NCI-H128 (cell line): ENCODE results near the gene SANBR.
"Not testable (repeated sequence)": the region's sequence is repeated elsewhere in the genome, so short reads cannot be mapped to it uniquely, and the experiment has no call there.

Experiments
- DNase-seq: peaks from one replicate; lab custom pipeline; 2025; ENCODE audit not compliant: unreplicated experiment; lab: John Stamatoyannopoulos, UW

The SANBR gene

DNA sequence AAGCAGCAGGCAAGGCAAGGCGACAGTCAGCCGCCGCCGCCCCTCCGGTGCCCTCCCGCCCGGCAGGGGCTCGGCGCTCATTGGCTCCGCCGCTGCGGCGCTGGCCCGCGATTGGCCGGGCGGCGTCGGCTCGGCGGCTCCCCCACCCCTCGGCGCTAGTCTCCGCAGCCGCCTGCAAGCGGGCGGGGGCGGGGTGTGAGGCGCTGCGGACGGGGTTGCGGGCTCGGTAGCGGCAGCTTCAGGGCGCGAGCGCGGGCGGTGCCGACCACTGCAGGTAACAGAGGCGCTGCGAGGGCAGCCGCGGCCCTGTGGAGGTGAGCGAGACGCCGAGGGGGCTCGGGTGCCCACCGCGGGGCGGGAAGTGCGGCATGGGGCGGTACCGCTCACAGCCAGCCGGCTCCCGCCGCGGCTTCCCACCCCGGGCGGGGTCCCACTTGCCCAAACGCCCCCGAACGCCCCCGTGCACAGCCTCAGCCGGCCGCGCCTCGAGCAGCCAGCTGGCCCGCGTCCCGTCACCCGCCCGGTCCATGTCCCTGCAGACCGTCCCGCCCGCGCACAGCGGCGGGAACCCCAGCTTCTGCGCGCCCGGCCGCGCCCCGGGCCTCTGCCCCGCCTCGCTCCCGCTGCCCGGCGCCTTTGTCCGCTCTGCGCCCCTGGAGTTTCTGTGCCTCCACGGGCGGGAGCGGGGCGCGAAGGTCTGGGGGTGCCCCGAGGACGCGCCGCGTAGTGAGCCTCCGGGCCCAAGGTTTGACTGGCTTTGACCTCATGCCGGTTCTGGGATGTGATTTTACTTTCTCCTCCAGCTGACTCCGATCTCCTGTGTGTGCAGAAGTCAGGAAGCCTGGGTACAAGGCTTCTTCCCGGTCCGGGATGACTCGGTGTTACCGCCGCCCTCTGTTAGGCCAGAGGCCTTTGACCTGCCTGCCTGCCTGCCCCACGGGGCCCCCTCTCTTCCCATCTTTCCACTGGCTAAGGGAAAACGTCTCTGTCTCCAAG lies at the start of gene SANBR:
TSS of gene SANBR (plus strand) at position 158 of the 996 bp plus-strand sequence. CDS start 4,480 bp downstream, outside the sequence.
- DNase-seq = peak; percentile 79

DNA sequence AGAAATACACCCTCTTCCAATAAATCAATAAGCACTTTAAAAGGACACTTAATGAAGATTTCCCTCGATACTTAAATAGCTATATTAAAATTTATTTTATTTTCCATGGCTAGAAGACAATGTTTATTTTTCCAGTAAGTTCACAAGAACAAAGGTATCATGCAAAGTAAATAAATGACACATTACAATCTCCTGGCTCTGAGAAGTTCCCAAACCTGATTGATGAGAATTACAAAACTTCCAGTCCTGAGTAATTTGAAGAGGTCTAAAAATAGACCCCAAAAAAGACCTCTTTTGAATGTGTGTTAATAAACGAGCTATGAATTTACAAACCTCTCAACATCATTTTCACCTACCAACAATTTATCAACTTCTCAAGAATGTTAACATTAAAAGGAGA lies 49.7 kb upstream of the SANBR start:
- DNase-seq = no peak

DNA sequence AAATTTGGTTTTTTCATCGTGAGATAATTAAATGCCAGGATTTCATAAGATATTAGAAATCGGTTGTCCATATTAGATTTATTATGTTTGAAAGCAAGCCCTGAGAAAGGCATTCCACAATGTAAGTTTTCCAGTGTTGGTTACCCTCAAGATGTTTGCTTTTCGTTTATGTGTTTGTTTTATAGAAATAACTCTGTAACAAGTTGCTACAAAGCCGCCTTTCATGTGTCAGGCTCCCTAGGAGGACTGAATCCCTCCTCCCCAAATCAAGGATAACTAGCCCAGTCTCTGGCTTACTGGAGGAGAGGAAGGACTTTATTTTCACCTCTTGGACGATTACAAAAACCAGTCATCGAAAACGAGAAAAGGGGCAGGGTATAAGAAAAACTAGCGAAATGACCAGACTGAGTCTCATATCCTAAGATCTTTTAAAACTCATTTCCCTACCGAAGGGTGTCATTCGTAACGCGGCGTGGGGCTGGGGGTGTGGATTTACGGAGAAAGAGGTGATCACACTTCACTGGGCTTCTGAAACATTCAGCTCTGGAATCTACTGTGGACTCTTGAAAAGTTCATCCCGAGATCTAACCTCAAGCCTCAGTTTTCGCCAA lies 49.2 kb upstream of the SANBR start:
- no peak for DNase-seq

DNA sequence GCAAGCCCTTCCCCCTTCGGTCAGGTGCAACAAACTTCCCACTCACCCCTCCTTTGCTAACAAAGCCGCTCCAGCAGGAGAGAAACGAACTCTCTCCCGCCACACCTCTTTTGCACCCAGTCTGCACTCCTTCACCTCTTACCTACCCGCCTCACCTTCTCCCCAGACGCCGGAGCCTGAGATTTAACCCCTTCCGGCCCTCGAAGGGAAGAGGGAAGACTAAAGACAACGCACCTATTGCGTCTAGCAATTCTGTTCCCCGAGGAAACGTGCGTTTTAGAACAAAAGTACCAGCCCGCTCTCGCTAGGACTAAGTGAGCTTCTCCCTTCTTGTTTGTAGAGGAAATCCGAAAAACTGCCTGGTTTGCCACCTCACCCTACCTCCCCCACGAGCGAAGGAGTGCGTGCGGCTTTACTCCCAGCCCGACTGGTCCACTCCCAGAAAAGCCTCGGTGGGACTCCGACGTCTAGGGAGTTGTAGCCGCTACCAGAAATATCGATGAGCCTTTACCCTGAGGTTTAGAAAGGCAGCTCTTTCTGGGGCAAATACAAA lies 48.6 kb upstream of the SANBR start:
- DNase-seq = peak; percentile 75

DNA sequence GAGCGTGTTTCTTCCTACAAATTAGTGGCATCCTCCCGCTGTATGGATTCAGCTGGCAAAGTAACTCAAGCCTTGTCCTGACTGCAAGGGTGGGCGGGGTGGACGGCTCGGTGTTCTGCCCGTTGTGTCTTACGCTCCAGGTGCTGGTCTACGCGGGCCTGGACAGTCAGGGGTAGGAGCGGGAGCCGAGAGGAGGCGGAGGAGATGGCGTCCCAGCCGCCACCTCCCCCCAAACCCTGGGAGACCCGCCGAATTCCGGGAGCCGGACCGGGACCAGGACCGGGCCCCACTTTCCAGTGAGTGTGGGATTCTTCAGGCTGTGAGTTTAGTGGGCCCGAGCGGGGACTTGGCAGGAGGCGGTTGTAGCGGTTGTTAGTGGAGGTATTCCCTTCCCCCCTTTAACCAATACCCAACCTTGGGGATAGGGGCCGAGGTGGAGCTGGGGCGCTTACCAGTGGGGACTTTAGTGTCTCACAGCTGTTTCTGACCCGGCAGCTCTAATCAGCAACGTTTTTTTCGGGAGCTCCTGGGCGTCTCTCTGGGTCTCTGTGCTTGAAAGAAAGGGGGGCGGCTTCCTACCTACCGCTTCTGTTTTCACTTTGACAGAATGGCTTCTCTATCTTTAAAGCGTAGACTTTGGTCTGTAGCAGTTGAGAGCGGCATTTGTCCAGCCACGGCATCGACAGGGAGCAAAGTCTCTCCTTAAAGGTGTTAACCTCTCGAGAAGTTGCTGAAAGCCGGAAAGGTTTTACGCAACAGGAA lies 47.9 kb upstream of the SANBR start, which contains the start of the genes PEX13 and PUS10:
TSS of gene PEX13 (plus strand) at position 165 of the 762 bp plus-strand sequence. CDS start at position 205, 40 bp downstream.
TSS of gene PUS10 (minus strand) at position 700 of the 762 bp plus-strand sequence. CDS start 6,365 bp downstream, outside the sequence.
- DNase-seq = peak; percentile 73

DNA sequence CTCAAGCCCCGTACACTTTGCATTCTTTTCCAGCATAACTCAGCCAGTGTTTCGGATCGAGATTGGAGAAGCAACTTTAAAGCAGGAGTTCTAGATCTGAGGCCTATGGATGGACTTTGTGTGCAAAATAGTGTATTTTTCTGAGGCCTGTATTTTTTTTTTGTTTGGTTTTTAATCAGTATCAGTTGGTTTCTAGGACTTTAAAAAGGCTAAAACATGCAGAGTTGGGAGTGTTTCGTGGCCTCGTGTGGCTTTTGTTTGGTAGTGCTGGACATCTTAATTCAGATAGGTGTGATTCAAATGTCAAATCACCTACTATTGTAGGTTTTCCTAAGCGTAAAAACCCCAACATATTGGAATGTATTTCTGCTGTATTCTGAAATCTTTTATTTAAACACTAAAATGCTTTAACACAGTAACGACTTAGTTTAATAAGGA lies 47.3 kb upstream of the SANBR start:
- DNase-seq = no peak

DNA sequence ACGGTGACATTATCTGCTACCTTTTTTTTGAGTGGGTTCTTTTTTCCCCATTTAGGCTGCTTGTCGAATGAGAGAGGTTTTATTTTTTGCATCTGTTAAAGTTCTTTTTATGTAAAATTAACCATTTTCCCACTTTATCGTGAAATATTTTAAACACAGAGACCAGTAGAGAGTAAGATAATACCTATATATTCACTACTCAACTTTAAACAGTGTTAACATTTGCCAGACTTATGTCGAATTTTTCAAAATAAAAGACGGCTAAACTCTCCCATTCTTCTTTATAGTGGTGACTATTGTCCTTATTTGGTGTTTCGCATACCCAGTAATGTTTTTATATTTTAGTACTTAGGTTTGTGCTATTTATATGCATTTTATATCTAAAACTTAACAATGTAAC lies 46.9 kb upstream of the SANBR start:
- DNase-seq = no peak

DNA sequence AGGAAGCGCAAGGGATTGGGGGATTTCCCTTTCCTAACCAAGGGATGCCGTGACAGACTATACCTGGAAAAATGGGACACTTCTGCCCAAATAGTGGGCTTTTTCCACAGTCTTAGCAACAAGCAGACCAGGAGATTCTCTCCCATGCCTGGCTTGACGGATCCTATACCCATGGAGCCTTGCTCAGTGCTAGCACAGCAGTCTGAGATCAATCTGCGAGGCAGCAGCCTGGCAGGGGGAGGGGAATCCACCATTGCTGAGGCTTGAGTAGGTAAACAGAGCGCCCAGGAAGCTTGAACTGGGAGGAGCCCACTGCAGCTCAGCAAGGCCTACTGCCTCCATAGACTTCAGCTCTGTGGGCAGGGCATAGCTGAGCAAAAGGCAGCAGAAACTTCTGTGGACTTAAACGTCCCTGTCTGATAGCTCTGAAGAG lies 44.4 kb upstream of the SANBR start:
- DNase-seq = no peak

DNA sequence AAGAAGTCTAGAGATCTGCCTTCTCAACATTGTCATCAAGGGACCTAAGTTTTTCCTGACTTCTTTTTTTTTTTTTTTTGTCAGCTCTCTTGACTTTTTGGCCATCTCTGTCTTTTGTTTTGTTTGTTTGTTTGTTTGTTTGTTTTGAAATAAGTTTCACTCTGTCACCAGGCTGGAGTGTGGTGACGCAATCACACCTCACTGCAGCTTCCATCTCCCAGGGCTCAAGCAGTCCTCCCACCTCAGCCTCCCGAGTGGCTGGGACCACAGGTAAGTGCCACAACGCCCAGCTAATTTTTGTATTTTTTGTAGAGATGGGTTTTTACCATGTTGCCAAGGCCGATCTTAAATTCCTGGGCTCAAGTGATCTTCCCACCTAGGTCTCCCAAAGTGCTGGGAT lies 42.0 kb upstream of the SANBR start:
- no peak for DNase-seq

DNA sequence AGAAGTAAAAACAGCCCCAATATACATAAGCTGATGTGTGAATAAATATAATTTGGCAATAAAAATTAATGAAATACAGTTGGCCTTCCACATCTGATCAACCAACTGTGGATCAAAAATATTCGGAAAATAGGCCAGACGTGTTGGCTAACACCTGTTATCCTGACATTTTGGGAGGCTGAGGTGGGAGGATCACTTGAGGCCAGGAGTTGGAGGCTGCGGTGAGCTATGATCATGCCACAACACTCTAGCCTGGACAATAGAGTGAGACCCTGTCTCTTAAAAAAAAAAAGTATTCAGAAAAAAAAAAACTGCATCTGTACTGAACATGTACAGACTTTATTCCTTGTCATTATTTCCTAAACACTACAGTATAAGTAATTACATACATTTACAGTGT lies 36.1 kb upstream of the SANBR start:
- no peak for DNase-seq

DNA sequence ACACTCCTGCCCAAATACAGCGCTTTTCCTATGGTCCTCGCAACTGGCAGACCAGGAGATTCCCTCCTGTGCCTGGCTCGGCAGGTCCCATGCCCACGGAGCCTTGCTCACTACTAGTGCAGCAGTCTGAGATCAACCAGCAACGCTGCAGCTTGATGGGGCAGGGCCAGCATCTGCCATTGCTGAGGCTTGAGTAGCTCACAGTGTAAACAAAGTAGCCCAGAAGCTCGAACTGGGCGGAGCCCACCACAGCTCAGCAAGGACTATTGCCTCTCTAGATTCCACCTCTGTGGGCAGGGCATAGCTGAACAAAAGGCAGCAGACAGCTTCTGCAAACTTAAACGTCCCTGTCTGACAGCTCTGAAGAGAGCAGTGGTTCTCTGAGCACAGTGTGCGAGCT lies 31.1 kb upstream of the SANBR start:
- not testable (repeated sequence) for DNase-seq

DNA sequence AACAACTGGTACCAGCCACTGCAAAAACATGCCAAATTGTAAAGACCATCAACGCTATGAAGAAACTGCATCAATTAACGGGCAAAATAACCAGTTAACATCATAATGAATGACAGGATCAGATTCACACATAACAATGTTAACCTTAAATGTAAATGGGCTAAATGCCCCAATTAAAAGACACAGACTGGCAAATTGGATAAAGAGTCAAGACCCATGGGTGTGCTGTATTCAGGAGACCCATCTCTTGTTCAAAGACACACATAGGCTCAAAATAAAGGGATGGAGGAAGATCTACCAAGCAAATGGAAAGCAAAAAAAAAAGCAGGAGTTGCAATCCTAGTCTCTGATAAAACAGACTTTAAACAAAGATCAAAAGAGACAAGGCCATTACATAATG lies 29.0 kb upstream of the SANBR start:
- not testable (repeated sequence) for DNase-seq

DNA sequence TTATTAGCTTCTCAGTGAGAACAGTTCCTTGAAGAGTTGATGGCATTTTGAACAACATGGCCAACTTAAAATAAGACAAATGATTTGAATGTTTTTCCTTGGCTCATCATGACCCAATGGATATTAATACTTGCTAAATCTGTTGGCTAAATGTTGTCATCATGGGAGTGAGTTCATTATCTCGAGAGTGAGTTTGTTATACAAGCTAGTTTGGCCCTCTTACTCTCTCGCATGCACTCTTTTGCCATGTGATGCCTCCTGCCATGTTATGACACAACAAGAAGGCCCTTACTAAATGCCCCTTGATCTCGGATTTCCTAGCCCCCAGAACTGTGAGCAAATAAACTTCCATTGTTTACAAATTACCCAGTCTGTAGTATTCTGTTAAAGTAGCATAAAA lies 22.9 kb upstream of the SANBR start:
- DNase-seq = no peak

DNA sequence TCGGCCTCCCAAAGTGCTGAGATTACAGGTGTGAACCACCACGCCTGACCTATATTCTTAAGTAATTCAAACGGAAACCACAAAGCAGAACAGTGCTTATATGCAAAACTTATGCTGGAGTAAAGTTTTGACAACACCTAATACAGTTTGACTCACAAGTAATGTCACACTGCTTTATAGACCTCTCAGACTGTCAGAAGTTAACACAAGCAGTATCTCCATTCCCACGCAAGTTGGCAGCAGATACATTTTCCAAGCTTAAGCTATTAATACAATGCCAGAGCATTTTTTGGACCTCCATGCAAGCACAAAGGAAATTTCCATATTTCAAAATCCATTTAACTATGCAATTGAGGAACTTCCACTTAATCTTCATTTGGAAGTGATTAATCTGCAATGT lies 21.0 kb upstream of the SANBR start:
- DNase-seq = no peak

DNA sequence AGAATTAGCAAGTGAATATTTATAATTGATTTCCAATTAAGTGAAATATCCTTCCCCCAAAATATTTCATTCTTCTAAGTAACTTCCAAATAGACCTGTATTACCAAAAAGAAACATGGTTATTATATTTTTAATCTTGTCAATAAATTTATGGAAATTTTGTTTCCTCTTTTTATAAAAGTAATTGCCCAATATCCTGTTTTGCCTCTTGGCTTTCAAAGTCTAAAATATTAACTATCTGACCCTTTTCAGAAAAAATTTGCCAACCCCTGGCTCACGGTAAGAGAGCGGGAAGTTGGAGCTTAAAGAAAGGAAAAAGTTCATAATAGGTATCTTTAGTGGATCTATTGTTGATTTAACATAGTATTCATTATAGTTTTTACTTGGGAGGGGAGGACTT lies 20.4 kb upstream of the SANBR start:
- no peak for DNase-seq

DNA sequence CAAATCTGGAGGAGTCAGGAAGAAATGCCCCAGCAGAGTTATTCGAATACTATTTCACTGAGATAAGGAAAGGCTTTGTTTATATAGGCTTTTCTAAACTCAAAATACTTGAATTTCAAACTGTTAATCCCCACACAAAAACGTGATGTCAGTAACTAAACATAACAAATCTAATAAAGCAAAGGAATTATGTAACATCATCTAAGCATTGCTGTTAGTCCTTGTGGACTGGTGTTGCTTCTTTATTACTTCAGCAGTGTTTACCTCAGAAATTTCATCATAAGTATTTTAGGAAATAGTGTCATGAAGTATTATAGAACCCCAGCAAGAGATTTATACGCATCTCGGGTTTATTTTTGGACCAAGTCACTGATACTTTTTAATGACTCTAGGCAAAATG lies 19.7 kb upstream of the SANBR start:
- DNase-seq = no peak

DNA sequence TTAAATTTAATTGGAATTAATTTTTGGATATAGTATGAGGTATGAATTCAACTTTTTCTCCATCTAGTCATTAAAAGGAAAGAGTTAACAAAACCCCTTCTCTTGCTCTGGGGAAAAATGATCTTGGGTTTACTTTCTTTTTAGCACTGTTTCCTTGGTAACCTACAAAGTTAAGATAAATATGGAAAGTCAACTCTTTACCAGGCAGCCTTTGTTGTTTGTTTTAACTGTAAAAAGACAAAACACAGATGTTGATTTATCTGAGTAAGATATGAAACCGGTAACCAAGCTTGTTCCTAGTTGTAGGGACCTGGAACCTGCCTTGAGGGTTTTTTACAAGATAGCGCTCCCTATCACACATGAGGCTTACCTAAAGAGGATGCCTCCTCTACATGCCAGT lies 10.1 kb upstream of the SANBR start:
- DNase-seq = no peak

DNA sequence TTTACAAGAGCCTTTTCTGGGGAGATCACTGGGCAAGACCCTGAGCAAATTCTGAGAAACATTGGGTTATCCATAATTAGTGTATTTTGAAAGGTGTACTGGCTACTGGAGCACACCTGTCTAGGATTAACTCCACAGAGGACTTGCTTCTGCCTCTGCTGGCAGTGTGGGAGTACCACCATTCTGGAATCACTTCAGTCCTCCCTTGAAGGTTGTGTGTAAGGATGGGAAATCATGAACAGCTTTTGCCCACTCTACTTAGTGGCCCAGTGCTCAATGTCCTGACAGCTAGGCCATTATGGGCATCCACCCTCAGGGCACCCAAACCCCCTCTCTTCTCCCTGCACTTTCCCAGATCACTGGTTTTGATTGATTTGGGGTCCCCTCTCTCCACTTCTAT lies 8.1 kb upstream of the SANBR start:
- no peak for DNase-seq

DNA sequence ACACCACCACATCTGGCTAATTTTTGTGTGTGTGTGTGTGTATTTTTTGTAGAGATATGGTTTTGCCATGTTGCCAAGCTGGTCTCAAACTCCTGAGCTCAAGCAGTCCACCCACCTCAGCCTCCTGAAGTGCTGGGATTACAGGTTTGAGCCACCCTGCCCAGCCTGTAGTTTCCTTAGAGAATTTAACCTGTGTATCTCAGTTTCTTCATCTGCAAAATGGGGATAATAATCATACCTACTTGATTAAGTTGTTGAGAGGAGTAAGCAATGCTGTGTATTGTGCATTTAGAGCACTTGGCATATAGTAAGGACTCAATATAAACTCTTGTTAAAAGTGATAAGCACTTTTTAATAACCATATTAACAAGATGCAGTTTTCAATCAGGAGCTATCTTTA lies 6.3 kb upstream of the SANBR start:
- no peak for DNase-seq

DNA sequence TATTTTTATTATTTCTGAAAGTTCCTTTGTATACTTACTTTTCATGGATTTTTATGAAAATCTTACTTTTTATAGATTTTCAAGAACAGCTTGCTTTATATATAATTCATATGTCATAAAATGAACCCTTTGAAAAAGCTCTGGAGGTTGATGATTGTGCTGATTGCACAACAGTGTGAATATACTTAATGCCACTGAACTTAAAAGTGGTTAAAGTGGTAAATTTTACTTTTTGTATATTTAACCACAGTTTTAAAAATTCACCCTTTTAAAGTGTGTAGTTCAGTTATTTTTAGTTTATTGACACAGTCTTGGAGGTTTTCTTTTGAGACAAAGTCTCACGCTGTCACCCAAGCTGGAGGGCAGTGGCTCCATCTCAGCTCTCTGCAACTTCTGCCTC lies 8.4 kb downstream of the SANBR start:
- DNase-seq = no peak

DNA sequence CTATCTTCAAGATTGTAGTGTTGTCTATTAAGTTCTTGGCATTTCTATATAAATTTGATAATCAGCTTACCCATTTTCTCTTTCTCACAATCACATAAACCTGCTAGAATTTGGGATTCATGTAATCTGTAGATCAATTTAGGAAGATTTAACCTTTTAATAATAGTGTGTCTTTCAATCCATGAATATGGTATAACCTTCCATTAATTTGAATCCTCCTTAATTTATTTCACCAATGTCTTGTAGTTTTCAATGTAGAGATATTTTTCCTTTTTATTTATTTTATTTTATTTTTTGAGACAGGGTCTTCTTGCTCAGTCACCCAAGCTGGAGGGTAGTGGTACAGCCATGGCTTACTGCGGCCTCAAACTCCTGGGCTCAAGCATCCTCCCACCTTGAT lies 20.2 kb downstream of the SANBR start:
- DNase-seq = no peak
